ENCODE measurements around the gene PROSER3.
"Not testable (repeated sequence)": the region's sequence is repeated elsewhere in the genome, so short reads cannot be mapped to it uniquely, and the experiment has no call there.

The PROSER3 gene

DNA sequence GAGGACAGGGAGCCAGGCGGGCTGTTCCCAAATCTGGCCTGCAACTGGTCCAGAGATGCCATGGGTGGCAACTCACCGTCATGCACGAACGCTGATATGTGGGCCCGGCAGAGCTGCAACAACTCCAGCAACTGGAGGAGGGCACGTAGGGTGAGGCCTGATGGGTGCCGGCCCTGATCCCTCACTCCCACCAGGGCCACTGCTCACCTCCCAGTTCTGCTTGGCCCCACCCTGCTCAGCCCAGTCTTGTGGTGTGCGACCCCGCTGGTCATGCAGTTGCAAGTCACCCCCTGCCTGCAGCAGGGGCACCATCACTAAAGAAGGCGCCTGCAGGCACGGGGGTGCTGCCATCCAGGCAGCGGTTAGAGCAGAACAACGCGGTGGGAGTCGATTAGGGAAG lies 34.3 kb downstream of the PROSER3 start:
- TF ChIP-seq, protein P1, sequence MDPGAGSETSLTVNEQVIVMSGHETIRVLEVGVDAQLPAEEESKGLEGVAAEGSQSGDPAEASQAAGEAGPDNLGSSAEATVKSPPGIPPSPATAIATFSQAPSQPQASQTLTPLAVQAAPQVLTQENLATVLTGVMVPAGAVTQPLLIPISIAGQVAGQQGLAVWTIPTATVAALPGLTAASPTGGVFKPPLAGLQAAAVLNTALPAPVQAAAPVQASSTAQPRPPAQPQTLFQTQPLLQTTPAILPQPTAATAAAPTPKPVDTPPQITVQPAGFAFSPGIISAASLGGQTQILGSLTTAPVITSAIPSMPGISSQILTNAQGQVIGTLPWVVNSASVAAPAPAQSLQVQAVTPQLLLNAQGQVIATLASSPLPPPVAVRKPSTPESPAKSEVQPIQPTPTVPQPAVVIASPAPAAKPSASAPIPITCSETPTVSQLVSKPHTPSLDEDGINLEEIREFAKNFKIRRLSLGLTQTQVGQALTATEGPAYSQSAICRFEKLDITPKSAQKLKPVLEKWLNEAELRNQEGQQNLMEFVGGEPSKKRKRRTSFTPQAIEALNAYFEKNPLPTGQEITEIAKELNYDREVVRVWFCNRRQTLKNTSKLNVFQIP (CRISPR knock-in tag; IDR thresholded peaks at IDR 0.05; ENCODE audit: borderline replicate concordance, low read depth): no peak
- no peak for TF ChIP-seq ZFP3 (CRISPR knock-in tag; IDR thresholded peaks at IDR 0.05)
- no peak for TF ChIP-seq ZNF565 (CRISPR knock-in tag; conservative IDR thresholded peaks at IDR 0.05; ENCODE audit: low read depth)
- TF ChIP-seq TOX (CRISPR knock-in tag; IDR thresholded peaks at IDR 0.05; ENCODE audit: borderline replicate concordance): no peak
- TF ChIP-seq ZNF70 (CRISPR knock-in tag; IDR thresholded peaks at IDR 0.05): no peak
- TF ChIP-seq SNAI2 (CRISPR knock-in tag; IDR thresholded peaks at IDR 0.05): no peak
- TF ChIP-seq ZC3H10 (CRISPR knock-in tag; IDR thresholded peaks at IDR 0.05): no peak
- TF ChIP-seq ISL1 (CRISPR knock-in tag; IDR thresholded peaks at IDR 0.05): no peak
- TF ChIP-seq RARB (CRISPR knock-in tag; IDR thresholded peaks at IDR 0.05): no peak
- no peak for TF ChIP-seq CSDC2 (CRISPR knock-in tag; IDR thresholded peaks at IDR 0.05)
- no peak for TF ChIP-seq ZNF8 (CRISPR knock-in tag; IDR thresholded peaks at IDR 0.05)
- TF ChIP-seq BACH2 (CRISPR knock-in tag; IDR thresholded peaks at IDR 0.05; ENCODE audit: borderline replicate concordance): no peak
- ATAC-seq: no peak

DNA sequence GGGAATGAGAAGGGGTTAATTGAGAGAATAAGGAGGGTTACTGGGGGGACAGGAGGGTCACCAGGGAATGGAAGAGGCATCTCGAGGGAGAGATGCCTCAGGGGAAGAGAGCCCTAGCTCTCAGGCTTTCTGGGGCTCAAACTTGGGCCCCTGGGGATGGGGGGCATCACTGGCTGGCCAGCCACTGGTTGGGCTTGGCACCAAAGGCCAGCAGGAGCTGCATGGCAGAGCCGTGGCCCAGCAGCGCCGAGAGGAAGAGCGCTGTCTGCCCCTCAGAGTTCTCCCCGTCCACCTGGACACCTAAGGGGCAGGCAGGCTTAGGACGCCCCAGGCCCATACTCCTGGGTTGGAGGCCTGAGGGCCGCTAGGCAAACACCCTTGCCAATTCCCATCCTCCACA lies 34.9 kb downstream of the PROSER3 start:
- ATAC-seq: no peak
- TF ChIP-seq ESRRG (CRISPR knock-in tag; IDR thresholded peaks at IDR 0.05): no peak
- TF ChIP-seq, protein P1 (CRISPR knock-in tag; IDR thresholded peaks at IDR 0.05; ENCODE audit: borderline replicate concordance, low read depth): no peak
- no peak for TF ChIP-seq GLIS3 (CRISPR knock-in tag; IDR thresholded peaks at IDR 0.05)
- no peak for TF ChIP-seq SNAI2 (CRISPR knock-in tag; IDR thresholded peaks at IDR 0.05)
- no peak for TF ChIP-seq PATZ1 (CRISPR knock-in tag; IDR thresholded peaks at IDR 0.05; ENCODE audit: borderline replicate concordance)
- TF ChIP-seq TOX (CRISPR knock-in tag; IDR thresholded peaks at IDR 0.05; ENCODE audit: borderline replicate concordance): no peak
- TF ChIP-seq ZC3H10 (CRISPR knock-in tag; IDR thresholded peaks at IDR 0.05): no peak
- TF ChIP-seq, protein P2, sequence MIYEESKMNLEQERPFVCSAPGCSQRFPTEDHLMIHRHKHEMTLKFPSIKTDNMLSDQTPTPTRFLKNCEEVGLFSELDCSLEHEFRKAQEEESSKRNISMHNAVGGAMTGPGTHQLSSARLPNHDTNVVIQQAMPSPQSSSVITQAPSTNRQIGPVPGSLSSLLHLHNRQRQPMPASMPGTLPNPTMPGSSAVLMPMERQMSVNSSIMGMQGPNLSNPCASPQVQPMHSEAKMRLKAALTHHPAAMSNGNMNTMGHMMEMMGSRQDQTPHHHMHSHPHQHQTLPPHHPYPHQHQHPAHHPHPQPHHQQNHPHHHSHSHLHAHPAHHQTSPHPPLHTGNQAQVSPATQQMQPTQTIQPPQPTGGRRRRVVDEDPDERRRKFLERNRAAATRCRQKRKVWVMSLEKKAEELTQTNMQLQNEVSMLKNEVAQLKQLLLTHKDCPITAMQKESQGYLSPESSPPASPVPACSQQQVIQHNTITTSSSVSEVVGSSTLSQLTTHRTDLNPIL (CRISPR knock-in tag; IDR thresholded peaks at IDR 0.05; ENCODE audit: low read depth): no peak
- no peak for TF ChIP-seq ZNF565 (CRISPR knock-in tag; conservative IDR thresholded peaks at IDR 0.05; ENCODE audit: low read depth)
- TF ChIP-seq ZFP30 (CRISPR knock-in tag; IDR thresholded peaks at IDR 0.05): no peak
- TF ChIP-seq CSRNP3 (CRISPR knock-in tag; IDR thresholded peaks at IDR 0.05): no peak
- TF ChIP-seq PPARA (CRISPR knock-in tag; IDR thresholded peaks at IDR 0.05; ENCODE audit: borderline replicate concordance): no peak
- TF ChIP-seq ZNF8 (CRISPR knock-in tag; IDR thresholded peaks at IDR 0.05): no peak

GRCh38 chr19:35793381-35794165 lies 35.6 kb downstream of the PROSER3 start:
- TF ChIP-seq ARNTL (CRISPR knock-in tag; IDR thresholded peaks at IDR 0.05; ENCODE audit: borderline replicate concordance, low read depth) (no peak), CSDC2 (CRISPR knock-in tag; IDR thresholded peaks at IDR 0.05) (no peak), TOX (CRISPR knock-in tag; IDR thresholded peaks at IDR 0.05; ENCODE audit: borderline replicate concordance) (no peak), ISL1 (CRISPR knock-in tag; IDR thresholded peaks at IDR 0.05) (no peak), OSR1 (CRISPR knock-in tag; IDR thresholded peaks at IDR 0.05) (no peak)

DNA sequence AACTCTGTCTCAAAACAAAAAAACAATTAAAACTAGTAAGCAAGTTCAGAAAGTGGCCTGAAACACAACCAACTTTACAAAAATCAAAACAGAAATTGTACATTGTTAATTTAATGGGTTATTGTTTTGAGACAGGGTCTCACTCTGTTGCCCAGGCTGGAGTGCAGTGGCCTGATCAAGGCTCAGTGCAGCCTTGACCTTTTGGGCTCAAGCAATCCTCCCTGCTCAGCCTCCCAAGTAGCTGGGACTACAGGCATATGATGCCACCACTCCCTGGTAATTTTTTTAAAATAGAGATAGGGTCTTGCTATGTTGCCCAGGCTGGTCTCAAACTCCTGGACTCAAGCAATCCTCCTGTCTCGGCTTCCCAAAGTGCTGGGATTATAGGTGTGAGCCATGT lies 37.6 kb downstream of the PROSER3 start:
- ATAC-seq: not testable (repeated sequence)

More at GRCh38 chr19:35793381-35794165, 35.6 kb downstream of the PROSER3 start:
- no peak for ATAC-seq

Data from SK-N-SH treated with all-trans-retinoic acid at 6 μM for 48 hours (cell line).